H1 (cell line): ENCODE results near the gene GRIK2. TPM values are rescaled to one million over a fixed set of nuclear protein-coding genes. Genes with fewer than 3 reads are reported as not detected.

Source experiments
- CTCF ChIA-PET: fragments of 300-600 bp; sonication (Branson Sonifier 250); formaldehyde crosslinking; loops from one replicate; lab custom pipeline; 2021; ENCODE audit not compliant: partially characterized antibody; lab: Charles Lee
- POLR2A ChIA-PET: fragments of 300-600 bp; sonication (Branson Sonifier 250); formaldehyde crosslinking; loops from one replicate; lab custom pipeline; 2021; ENCODE audit warnings: inconsistent platforms; ENCODE audit not compliant: partially characterized antibody; lab: Charles Lee
- DNase-seq, 2 experiments: peaks; one replicate each; pipeline versions ENCODE4 v3.0.0 to v3.0.0-alpha.2; 2010 to 2022; ENCODE audit warnings: low spot score in 2 of 2, low read depth in 1 of 2, mixed read lengths in 1 of 2
- FAIRE-seq: peaks from 2 replicates; lab custom pipeline; 2011; peaks lifted over from hg19 to GRCh38; lab: Jason Lieb, UNC
- H2AFZ ChIP-seq: 2 replicates; pipeline ENCODE4 v1.8.1; 2012; ENCODE audit warnings: low read length, inconsistent platforms
- H2AK5ac ChIP-seq: 2 replicates; pipeline ENCODE4 v1.6.1; 2013; ENCODE audit warnings: low read depth, low read length
- H2BK120ac ChIP-seq: replicated peaks from 2 replicates; pipeline ENCODE3; 2013; ENCODE audit warnings: low read depth, low read length, inconsistent platforms
- H2BK12ac ChIP-seq: 2 replicates; pipeline ENCODE4 v1.6.1; 2013; ENCODE audit warnings: low read depth, low read length
- H2BK15ac ChIP-seq: 2 replicates; pipeline ENCODE4 v1.6.1; 2013; ENCODE audit warnings: low read length
- H2BK20ac ChIP-seq: 2 replicates; pipeline ENCODE4 v1.6.1; 2013; ENCODE audit warnings: low read length
- H2BK5ac ChIP-seq: 2 replicates; pipeline ENCODE4 v1.6.1; 2013; ENCODE audit warnings: low read depth, low read length
- H3K14ac ChIP-seq: 2 replicates; pipeline ENCODE4 v1.6.1; 2013; ENCODE audit warnings: inconsistent platforms; ENCODE audit not compliant: insufficient read length
- H3K18ac ChIP-seq: 2 replicates; pipeline ENCODE4 v1.6.1; 2013; ENCODE audit warnings: low read length; ENCODE audit errors: extremely low read depth
- H3K23ac ChIP-seq: 2 replicates; pipeline ENCODE4 v1.6.1; 2013; ENCODE audit warnings: inconsistent platforms; ENCODE audit not compliant: insufficient read length
- H3K23me2 ChIP-seq: 2 replicates; pipeline ENCODE4 v1.6.1; 2013; ENCODE audit warnings: low read depth, low read length
- H3K27ac ChIP-seq: 2 replicates; pipeline ENCODE4 v1.6.1; 2011; ENCODE audit warnings: low read depth, low read length, inconsistent platforms
- H3K27me3 ChIP-seq, 4 experiments: replicated peaks in 1 of 4; 1 replicate in 1 of 4; 2 replicates in 3 of 4; pipeline versions ENCODE4 v1.6.1 to v1.8.1; 2011 to 2013; ENCODE audit warnings: low read length in 3 of 4, mild to moderate bottlenecking in 3 of 4, inconsistent platforms in 2 of 4, mixed read lengths in 2 of 4, moderate library complexity in 1 of 4; ENCODE audit not compliant: control insufficient read depth in 3 of 4, insufficient read depth in 3 of 4; ENCODE audit errors: extremely low read depth in 1 of 4
- H3K36me3 ChIP-seq, 4 experiments: 2 replicates each; pipeline versions ENCODE4 v1.6.1 to v1.8.1; 2011 to 2013; ENCODE audit warnings: mild to moderate bottlenecking in 4 of 4, low read length in 3 of 4, moderate library complexity in 2 of 4, control low read depth in 1 of 4, inconsistent platforms in 1 of 4; ENCODE audit not compliant: insufficient read depth in 4 of 4, control insufficient read depth in 2 of 4
- H3K4ac ChIP-seq: replicated peaks from 2 replicates; pipeline ENCODE3; 2013; ENCODE audit warnings: low read length, low read depth, mixed read lengths, inconsistent platforms; ENCODE audit not compliant: insufficient read length
- H3K4me1 ChIP-seq, 4 experiments: replicated peaks in 1 of 4; 1 replicate in 1 of 4; 2 replicates in 3 of 4; pipeline versions ENCODE4 v1.6.1 to v1.8.1; 2011 to 2013; ENCODE audit warnings: low read length in 3 of 4, inconsistent platforms in 2 of 4, mixed read lengths in 1 of 4; ENCODE audit not compliant: insufficient read depth in 4 of 4, control insufficient read depth in 3 of 4
- H3K4me2 ChIP-seq, 2 experiments: 2 replicates each; pipeline versions ENCODE4 v1.6.1 to v1.8.1; 2011 to 2013; ENCODE audit warnings: low read depth in 2 of 2, low read length in 2 of 2, control low read depth in 1 of 2, inconsistent platforms in 1 of 2, mild to moderate bottlenecking in 1 of 2; ENCODE audit not compliant: insufficient read depth in 1 of 2
- H3K4me3 ChIP-seq, 4 experiments: fragments of 200-600, 300-600 bp in 1 of 4; sonication (generic), shearing (Covaris generic), sonication (Bioruptor Twin) in 1 of 4; 2 replicates each; pipeline versions ENCODE4 v1.5.1 to v1.8.1; 2011 to 2016; ENCODE audit warnings: low read length in 4 of 4, low read depth in 3 of 4, control low read depth in 2 of 4, inconsistent platforms in 2 of 4, mild to moderate bottlenecking in 2 of 4, mixed read lengths in 1 of 4, moderate library complexity in 1 of 4; ENCODE audit not compliant: insufficient read depth in 2 of 4; ENCODE audit errors: extremely low read depth in 1 of 4
- H3K56ac ChIP-seq: replicated peaks from 2 replicates; pipeline ENCODE3; 2013; ENCODE audit warnings: low read depth, mild to moderate bottlenecking, mixed read lengths, low read length, inconsistent platforms; ENCODE audit not compliant: insufficient read length
- H3K79me1 ChIP-seq: 2 replicates; pipeline ENCODE4 v1.6.1; 2013; ENCODE audit warnings: low read depth, low read length, control low read depth
- H3K79me2 ChIP-seq, 2 experiments: 2 replicates each; pipeline versions ENCODE4 v1.6.1 to v1.8.1; 2012 to 2013; ENCODE audit warnings: low read length in 2 of 2, mild to moderate bottlenecking in 2 of 2, inconsistent platforms in 1 of 2; ENCODE audit not compliant: insufficient read depth in 2 of 2, control insufficient read depth in 1 of 2
- H3K9ac ChIP-seq, 4 experiments: replicated peaks in 1 of 4; 1 replicate in 1 of 4; 2 replicates in 3 of 4; pipeline versions ENCODE4 v1.6.1 to v1.8.1; 2011 to 2013; ENCODE audit warnings: low read depth in 3 of 4, low read length in 3 of 4, control low read depth in 2 of 4, mild to moderate bottlenecking in 2 of 4, moderate library complexity in 2 of 4, inconsistent platforms in 1 of 4; ENCODE audit errors: extremely low read depth in 1 of 4
- H3K9me3 ChIP-seq, 2 experiments: 2 replicates each; pipeline versions ENCODE4 v1.6.1 to v1.8.1; 2012 to 2013; ENCODE audit warnings: mild to moderate bottlenecking in 2 of 2, moderate library complexity in 2 of 2, control low read depth in 1 of 2, inconsistent platforms in 1 of 2, low read depth in 1 of 2, low read length in 1 of 2, mixed read lengths in 1 of 2; ENCODE audit not compliant: insufficient read depth in 2 of 2
- H4K20me1 ChIP-seq, 2 experiments: replicated peaks in 1 of 2; 2 replicates each; pipeline versions ENCODE3 to v1.8.1; 2011 to 2013; ENCODE audit warnings: inconsistent platforms in 2 of 2, low read length in 2 of 2, mild to moderate bottlenecking in 1 of 2; ENCODE audit not compliant: insufficient read depth in 2 of 2, control insufficient read depth in 1 of 2
- H4K5ac ChIP-seq: 2 replicates; pipeline ENCODE4 v1.6.1; 2013; ENCODE audit warnings: low read length, low read depth, mixed read lengths, inconsistent platforms; ENCODE audit not compliant: insufficient read length
- H4K8ac ChIP-seq: 2 replicates; pipeline ENCODE4 v1.8.0; 2013; ENCODE audit warnings: mild to moderate bottlenecking, moderate library complexity, low read length, inconsistent platforms; ENCODE audit not compliant: insufficient read depth; ENCODE audit errors: extremely low read depth
- H4K91ac ChIP-seq: replicated peaks from 2 replicates; pipeline ENCODE3; 2013; ENCODE audit warnings: low read length, mixed read lengths, inconsistent platforms; ENCODE audit not compliant: insufficient read length
- GABPA ChIP-seq: IDR thresholded peaks from 2 replicates; pipeline ENCODE4 v1.6.1; 2011; ENCODE audit warnings: mild to moderate bottlenecking, low read length, moderate library complexity, borderline replicate concordance; ENCODE audit not compliant: insufficient read depth
- NANOG ChIP-seq: IDR thresholded peaks from 2 replicates; pipeline ENCODE4 v1.6.1; 2011; ENCODE audit warnings: low read length, low read depth, mild to moderate bottlenecking, inconsistent platforms; ENCODE audit not compliant: insufficient read depth, poor library complexity, severe bottlenecking
- RXRA ChIP-seq: IDR thresholded peaks from 2 replicates; pipeline ENCODE4 v1.6.1; 2011; ENCODE audit warnings: low read depth, mild to moderate bottlenecking, low read length, moderate library complexity; ENCODE audit not compliant: insufficient read depth
- ZNF274 ChIP-seq: IDR thresholded peaks from 2 replicates; pipeline ENCODE4 v1.7.0; 2012; ENCODE audit warnings: low read length, borderline replicate concordance; ENCODE audit errors: extremely low read depth
- WGBS, 2 experiments: shearing (Covaris generic) in 1 of 2; methylation state at CpG; one replicate each; pipeline versions ENCODE4 v1.1.6 to v1.1.7; 2013 to 2015; ENCODE audit warnings: low lambda C conversion rate in 2 of 2, mixed read lengths in 2 of 2, inconsistent platforms in 1 of 2, low coverage in 1 of 2, missing lambda C conversion rate in 1 of 2; ENCODE audit not compliant: insufficient replicate concordance in 2 of 2, insufficient coverage in 1 of 2, insufficient read length in 1 of 2; ENCODE audit errors: extremely low coverage in 1 of 2, missing lambda C conversion rate in 1 of 2; 5-methylcytosine and 5-hydroxymethylcytosine counted together
- polyA plus RNA-seq, 7 experiments: library from polyadenylated mRNA; depleted of rRNA in 3 of 7; stranded (reverse) in 5 of 7; unstranded in 2 of 7; fragments of >200 nt in 5 of 7; fragments of 200-250 nt in 2 of 7; gene quantifications; 1 replicate in 5 of 7; 2 replicates in 1 of 7; 4 replicates in 1 of 7; pipeline versions ENCODE4 v1.2.1 to v1.2.3, GENCODE V29; 2011 to 2013; ENCODE audit warnings: missing spikeins in 2 of 7, mixed read lengths in 2 of 7
- total RNA-seq: library from RNA; stranded (reverse); fragmentation: NEBNext Ultra II Directional; extraction: Animal tissue kit (Norgen Biotek cat#: 25700); gene quantifications from 2 replicates; pipeline ENCODE4 v1.2.1, GENCODE V29; 2021

GRIK2 gene
- total and polyA plus RNA-seq, 2 of the 8 experiments (the other 6 are each of a cell fraction or from before 2014, with no cell fraction given): 1.8 to 2.2 TPM

DNA sequence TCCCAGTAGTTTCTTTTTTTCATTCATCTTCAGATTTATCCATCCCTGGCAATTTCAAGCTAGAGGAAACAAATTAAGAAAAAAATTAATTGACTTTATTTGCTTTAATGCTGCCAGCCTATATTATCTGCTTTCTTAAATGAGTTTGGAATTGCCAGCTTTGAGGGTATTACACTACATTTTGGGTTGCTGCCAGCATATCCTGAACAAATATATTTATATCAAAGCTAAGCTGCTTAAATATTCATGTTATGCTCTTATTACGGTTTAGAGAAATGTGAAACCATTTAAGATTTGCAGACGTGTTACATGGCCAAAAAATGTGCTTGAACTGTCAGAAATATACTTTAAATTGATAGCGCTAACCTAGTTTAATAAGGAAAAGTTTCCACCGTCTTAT lies 59.7 kb downstream of the GRIK2 start:
- Histone ChIP-seq H3K4me3 (no peak overlapping the region), H2BK12ac (no peak overlapping the region), H3K79me2 (no peaks in the 10 kb centered on the region), H3K9me3 (no peaks in the 10 kb centered on the region), H3K23ac (no peak overlapping the region), H2AK5ac (no peak overlapping the region), H2BK5ac (no peak overlapping the region), H3K4me2 (no peak overlapping the region), H4K20me1 (no peaks in the 10 kb centered on the region), H3K79me1 (no peaks in the 10 kb centered on the region), H2BK15ac (no peak overlapping the region), H2BK120ac (no peak overlapping the region), H3K27ac (no peak overlapping the region), H4K8ac (no peak overlapping the region), H3K18ac (no peak overlapping the region), H3K36me3 (no peaks in the 10 kb centered on the region), H3K27me3 (no peaks in the 10 kb centered on the region), H4K91ac (no peak overlapping the region), H2AFZ (no peak overlapping the region), H3K56ac (no peak overlapping the region), H4K5ac (no peak overlapping the region), H3K4ac (no peak overlapping the region), H3K14ac (no peak overlapping the region), H2BK20ac (no peak overlapping the region), H3K4me1 (no peaks in the 10 kb centered on the region), H3K9ac (no peak overlapping the region), H3K23me2 (no peaks in the 10 kb centered on the region; the same call in 1 of the 2 replicates)
- 90% methylated on average over 4 of the region's 4 CpGs; no CpG with 5 or more reads in 1 of the 2 experiments for WGBS, 2 experiments
- CTCF ChIA-PET: no interaction called here
- DNase-seq (no peak), FAIRE-seq (no peak)
- TF ChIP-seq NANOG (no peak), RXRA (no peak), ZNF274 (no peak), GABPA (no peak)
- POLR2A ChIA-PET: no interaction called here
